ENCODE results near the gene WWOX.
A peak's percentile ranks its signal among the peaks of the same experiment; 100 is the strongest.

Gene WWOX

GRCh38 chr16:78483124-78483992 lies 383.9 kb downstream of the WWOX start:
- DNase-seq, result no peak

GRCh38 chr16:78484509-78485058 lies 385.1 kb downstream of the WWOX start:
- no peak for DNase-seq

DNA sequence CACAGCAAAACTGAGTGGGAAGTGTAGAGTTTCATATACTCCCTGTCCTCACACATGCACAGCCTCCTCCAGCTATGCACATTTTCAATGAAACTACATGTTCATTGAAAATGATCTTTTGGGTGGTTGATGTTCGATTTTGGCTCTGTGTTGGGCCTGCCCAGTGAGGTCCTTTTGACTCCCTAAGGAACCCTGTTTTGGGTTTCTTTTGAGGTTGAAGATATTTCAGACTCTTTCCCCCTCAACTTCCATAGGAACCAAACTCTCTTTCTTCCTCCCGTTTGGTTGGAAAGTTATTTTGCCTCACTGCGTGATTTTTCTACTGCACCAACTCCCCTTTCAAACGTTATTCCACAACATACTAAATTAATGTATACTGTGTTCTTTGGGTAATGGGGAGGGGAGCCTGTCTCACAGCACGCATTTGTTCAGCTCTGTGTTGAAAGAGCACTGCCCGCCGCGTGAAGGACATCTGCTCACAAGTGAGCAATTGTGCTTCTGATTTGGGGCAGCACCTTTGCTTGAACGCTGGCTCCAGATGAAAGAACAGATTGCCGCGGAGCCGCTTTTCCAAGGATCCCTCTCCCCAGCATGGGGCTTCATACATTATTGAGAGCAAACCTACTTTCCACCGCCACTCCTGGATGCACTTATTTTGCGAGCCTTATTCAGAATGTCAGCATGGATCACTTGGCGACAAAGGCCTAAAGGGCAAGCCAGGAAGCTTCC lies 385.9 kb downstream of the WWOX start:
- no peak for DNase-seq

- no peak for DNase-seq
Measured at GRCh38 chr16:78485917-78486257, 386.4 kb downstream of the WWOX start.

GRCh38 chr16:78487471-78487870 lies 388.0 kb downstream of the WWOX start:
- DNase-seq, result no peak

- no peak for DNase-seq
Measured at GRCh38 chr16:78489072-78489471, 389.6 kb downstream of the WWOX start.

DNA sequence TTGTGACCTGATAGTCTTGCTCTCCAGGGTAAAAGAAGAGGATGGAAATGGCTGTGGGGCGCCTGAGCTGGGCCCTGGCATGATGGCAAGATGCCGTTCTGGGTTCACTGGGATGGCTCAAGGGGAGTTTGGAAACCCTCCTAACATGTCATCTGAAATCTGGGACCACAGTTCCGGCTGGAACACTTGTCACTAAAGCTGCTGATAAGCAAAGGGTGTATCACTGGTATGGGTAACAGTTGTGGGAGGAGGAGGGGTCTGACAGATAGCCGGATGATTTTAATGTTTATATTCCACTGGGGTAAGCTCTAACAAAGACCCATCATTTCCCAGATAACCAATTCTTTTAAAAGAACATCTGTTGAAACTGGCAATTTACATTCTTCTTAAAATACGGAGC lies 390.2 kb downstream of the WWOX start:
- no peak for DNase-seq

- DNase-seq, result no peak
Measured at GRCh38 chr16:78490431-78490830, 391.0 kb downstream of the WWOX start.

- no peak for DNase-seq
Measured at GRCh38 chr16:78490847-78491246, 391.4 kb downstream of the WWOX start.

DNA sequence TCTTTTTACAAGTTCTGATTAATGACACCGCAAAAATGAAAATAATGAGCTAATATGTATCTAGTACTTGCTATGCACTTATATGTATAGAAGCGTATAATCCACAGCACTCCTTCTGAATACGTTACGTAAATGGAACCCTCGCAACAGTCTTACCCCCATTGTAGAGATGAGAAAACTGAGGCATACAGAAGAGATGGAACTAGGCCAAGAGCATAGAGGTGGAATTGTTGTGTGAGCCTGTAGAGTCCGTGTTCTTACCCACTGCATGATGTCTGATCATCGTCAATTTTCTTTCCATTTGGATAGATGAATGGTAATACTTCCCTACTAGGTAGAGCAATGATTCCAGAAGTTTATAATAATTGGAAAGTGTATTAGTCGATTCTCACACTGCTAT lies 394.1 kb downstream of the WWOX start:
- no peak for DNase-seq

DNA sequence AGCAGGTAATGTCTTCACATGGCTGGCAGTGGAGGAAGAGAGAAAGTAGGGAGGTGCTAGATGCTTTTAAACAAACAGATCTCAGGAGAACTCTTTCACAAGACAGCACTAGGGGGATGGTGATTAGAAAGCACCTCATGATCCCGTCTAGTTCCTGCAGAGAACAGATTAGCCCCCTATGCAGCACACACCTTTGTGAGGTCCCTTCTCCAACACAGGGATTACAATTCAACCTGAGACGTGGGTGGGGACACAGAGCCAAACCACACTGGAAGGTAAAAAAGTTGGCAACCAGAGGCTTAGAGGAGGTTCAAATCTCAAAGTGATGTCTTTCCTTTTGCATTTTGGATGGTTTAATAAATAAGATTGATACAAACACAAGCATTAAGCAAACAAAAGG lies 394.7 kb downstream of the WWOX start:
- no peak for DNase-seq

- no peak for DNase-seq
Measured at GRCh38 chr16:78494674-78495073, 395.2 kb downstream of the WWOX start.

GRCh38 chr16:78496189-78496588 lies 396.7 kb downstream of the WWOX start:
- DNase-seq, result no peak

GRCh38 chr16:78499399-78499798 lies 399.9 kb downstream of the WWOX start:
- no peak for DNase-seq

DNA sequence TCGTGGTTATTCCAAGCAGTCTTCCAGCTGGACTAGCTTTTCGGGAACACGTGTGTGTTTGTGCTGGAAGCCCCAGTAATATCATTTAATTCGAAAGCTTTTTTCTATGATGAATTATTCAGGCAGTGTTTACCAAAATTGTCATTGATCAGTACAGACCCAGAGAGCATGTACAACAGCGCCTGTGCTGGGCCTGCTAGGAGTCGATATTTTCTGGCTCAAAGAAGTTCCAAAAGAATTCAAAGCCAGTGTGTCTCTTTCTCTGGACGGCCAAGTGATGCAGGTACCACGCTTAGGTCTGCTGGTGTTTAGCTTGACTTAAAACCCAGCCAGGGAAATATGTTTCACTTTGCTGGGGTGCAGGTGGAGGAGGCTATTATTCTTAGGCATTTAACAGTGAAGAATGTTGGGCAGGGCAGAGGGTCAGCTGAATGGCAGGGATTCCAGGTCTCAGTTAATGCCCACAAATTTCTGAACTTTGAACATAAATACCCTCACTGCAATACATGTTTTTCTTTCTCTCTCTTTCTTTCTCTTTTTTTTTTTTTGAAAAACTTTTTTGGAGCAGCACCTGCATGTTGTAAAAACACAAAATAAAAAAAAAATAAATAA lies 401.3 kb downstream of the WWOX start:
- no peak for DNase-seq

DNA sequence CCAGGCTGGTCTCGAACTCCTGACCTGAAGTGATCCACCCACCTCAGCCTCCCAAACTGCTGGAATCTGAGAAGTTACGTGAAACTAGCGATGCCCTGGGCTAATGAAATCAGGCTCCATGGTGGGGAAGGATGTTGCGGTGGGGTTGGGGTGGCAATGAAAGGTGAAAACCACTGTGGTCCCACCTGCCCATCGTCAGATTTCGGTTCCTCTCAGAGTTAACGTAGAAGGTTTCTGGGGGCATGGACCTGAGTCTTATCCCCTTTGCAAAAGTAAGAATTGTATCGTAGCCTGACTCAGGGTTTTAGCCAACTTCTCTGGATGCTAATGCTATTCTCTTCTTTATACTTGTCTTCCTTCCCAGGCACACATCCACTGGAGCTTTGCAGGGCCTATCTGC lies 402.3 kb downstream of the WWOX start:
- DNase-seq, result no peak

- DNase-seq, result no peak
Measured at GRCh38 chr16:78502812-78503350, 403.4 kb downstream of the WWOX start.

DNA sequence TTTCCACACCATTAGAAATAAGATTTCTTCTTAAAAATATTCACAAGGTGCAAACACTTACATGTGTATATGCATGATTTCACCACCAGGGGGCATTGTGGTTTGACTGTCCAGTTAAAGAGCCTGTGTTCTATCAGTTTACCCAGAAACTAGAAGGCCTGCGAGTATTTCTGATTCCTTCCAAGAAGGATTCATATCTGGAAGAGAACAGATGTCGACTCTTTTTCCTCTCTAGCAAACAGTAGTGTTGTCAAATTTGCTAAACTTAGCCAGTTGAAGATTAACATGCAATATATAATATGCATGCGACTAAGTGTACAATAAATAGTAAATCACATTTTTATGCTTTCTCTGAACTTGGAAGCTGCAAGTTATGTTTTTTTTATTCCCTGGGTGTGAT lies 404.1 kb downstream of the WWOX start:
- DNase-seq, result peak; percentile 12

DNA sequence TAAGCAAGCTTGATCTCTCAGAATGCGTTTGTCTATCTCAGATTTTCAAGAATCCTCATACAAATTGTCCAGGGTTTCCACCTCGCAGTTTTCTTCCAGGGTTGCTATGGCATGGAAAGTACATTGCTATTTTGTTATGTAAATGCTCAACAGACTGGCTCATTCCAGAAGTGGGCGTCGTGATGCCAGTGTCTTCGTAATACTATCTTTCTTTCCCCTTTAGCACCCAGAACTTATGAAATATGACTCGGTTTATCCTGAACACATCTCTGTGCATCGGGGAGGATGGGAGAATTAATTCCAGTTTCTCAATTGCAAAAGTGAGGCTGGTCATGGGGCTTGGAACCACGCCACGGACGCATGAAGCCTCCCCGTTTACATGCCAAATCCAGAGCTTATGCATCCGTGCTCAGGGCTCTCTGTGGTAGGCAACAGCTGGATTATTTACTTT lies 405.0 kb downstream of the WWOX start:
- no peak for DNase-seq

- DNase-seq, result no peak
Measured at GRCh38 chr16:78505036-78505435, 405.6 kb downstream of the WWOX start.

DNA sequence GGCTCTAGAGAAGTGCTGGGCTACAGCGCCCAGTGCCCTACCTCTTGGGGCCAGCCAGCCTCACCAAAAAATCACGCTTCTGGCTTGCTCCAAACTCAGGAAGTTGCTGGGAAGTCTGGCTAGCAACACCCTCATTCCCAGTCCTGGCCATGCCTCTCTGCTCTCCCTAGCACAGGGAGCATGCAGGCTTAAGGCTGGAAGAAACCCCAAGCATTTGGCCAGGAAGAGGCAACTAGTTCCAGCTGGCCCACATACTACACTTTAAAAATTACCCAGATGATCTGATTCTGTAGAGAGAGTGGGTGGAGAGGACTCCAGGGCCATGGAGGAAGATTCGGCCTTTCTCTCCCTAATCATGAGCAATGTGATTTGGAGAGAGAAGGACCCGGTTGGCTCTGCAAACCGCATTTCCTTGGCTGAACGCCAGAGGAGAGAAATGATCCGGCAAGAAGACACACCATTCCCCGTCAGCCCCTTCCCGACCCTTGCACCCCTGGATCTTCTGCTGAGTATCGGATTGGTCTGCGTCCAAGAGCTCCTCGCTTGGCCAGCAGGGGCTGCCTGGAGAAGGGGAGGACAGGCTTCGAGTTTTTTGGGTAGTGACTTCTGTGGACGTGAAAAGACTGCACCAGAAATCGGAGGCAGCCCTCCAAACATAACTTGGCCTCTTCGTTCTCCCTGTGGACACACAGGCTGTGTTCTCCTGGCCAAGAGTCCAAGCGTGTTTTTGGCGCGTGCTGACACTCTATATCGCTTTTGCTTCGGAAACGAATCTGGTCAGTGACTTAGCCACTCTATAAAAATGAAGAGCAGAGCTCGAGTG lies 406.3 kb downstream of the WWOX start:
- DNase-seq, result no peak
